Activated CD4-positive, alpha-beta T cell treated with anti-CD3 and anti-CD28 coated beads, Interleukin-2, amount 50 U/mL, for 48 hours (primary cell): Measurements from ENCODE around the gene VIM.
"Not testable (repeated sequence)": the region's sequence is repeated elsewhere in the genome, so short reads cannot be mapped to it uniquely, and the experiment has no call there.

Experiments used
- DNase-seq, 2 experiments: peaks; one replicate each; pipeline ENCODE4 v3.0.0-alpha.2; 2020

VIM gene

GRCh38 chr10:17233286-17233991 lies 5.4 kb downstream of the VIM start:
- no peak for DNase-seq

GRCh38 chr10:17234431-17234945 lies 6.4 kb downstream of the VIM start:
- no peak for DNase-seq

GRCh38 chr10:17235136-17235535 lies 7.1 kb downstream of the VIM start:
- DNase-seq: no peak

- DNase-seq: no peak
Measured at GRCh38 chr10:17236468-17237148, 8.6 kb downstream of the VIM start.

GRCh38 chr10:17237149-17237527 lies 9.1 kb downstream of the VIM start:
- no peak for DNase-seq

GRCh38 chr10:17237915-17238444 lies 9.9 kb downstream of the VIM start:
- DNase-seq: no peak

- DNase-seq: no peak
Measured at GRCh38 chr10:17238445-17239291, 10.6 kb downstream of the VIM start.

- no peak for DNase-seq
Measured at GRCh38 chr10:17239345-17240085, 11.5 kb downstream of the VIM start.

GRCh38 chr10:17240096-17240495 lies 12.1 kb downstream of the VIM start:
- DNase-seq: no peak

GRCh38 chr10:17240616-17241015 lies 12.6 kb downstream of the VIM start:
- DNase-seq: no peak

- no peak for DNase-seq
Measured at GRCh38 chr10:17241611-17242333, 13.7 kb downstream of the VIM start.

- no peak for DNase-seq
Measured at GRCh38 chr10:17244700-17245365, 16.8 kb downstream of the VIM start.

GRCh38 chr10:17247210-17247609 lies 19.2 kb downstream of the VIM start:
- DNase-seq: no peak

- DNase-seq: no peak
Measured at GRCh38 chr10:17248964-17249363, 20.9 kb downstream of the VIM start.

GRCh38 chr10:17249820-17250219 lies 21.8 kb downstream of the VIM start:
- no peak for DNase-seq

GRCh38 chr10:17250736-17251135 lies 22.7 kb downstream of the VIM start:
- DNase-seq: no peak

GRCh38 chr10:17254543-17255050 lies 26.6 kb downstream of the VIM start:
- DNase-seq: not testable (repeated sequence)

- no peak for DNase-seq
Measured at GRCh38 chr10:17255512-17255911, 27.5 kb downstream of the VIM start.

GRCh38 chr10:17256051-17256450 lies 28.0 kb downstream of the VIM start:
- DNase-seq: no peak

- DNase-seq: no peak
Measured at GRCh38 chr10:17256627-17257026, 28.6 kb downstream of the VIM start.
